ENCODE results near the gene AIRE.

- TF ChIP-seq POLR2A (IDR thresholded peaks at IDR 0.05) = no peak
- no peak for TF ChIP-seq CTCF (IDR thresholded peaks at IDR 0.05 in 4 of 5, conservative IDR thresholded peaks at IDR 0.05 in 1 of 5)
These were observed 24.7 kb upstream of the AIRE start for GRCh38 chr21:44260791-44261631.

All from gastrocnemius medialis (tissue), 4 donors.